GM21381 (cell line): Measurements from ENCODE around the gene NUBPL.

Source experiments
- ATAC-seq: cut with Tn5 transposase; IDR thresholded peaks from one replicate; pipeline ENCODE4 v1.9.1; 2021; ENCODE audit warnings: mild to moderate bottlenecking, moderate library complexity; ENCODE audit not compliant: unreplicated experiment

NUBPL gene

GRCh38 chr14:31561155-31561846, at the start of gene NUBPL:
Gene NUBPL, plus strand, starts transcription at chr14:31561404. Its CDS starts 36 bp downstream, at chr14:31561440.
- ATAC-seq: peak; percentile 98

- ATAC-seq: no peak
Observed at GRCh38 chr14:31527087-31527486, 34.1 kb upstream of the NUBPL start.

- no peak for ATAC-seq
Observed at GRCh38 chr14:31527546-31527945, 33.7 kb upstream of the NUBPL start.

- ATAC-seq: no peak
Observed at GRCh38 chr14:31529053-31529452, 32.2 kb upstream of the NUBPL start.

GRCh38 chr14:31530136-31530535, 31.1 kb upstream of the NUBPL start:
- ATAC-seq: no peak

GRCh38 chr14:31536201-31536960, 24.8 kb upstream of the NUBPL start:
- ATAC-seq: no peak

GRCh38 chr14:31541702-31542101, 19.5 kb upstream of the NUBPL start:
- ATAC-seq: no peak

GRCh38 chr14:31543969-31544799, 17.0 kb upstream of the NUBPL start:
- ATAC-seq: no peak

- no peak for ATAC-seq
Observed at GRCh38 chr14:31544816-31545215, 16.4 kb upstream of the NUBPL start.

GRCh38 chr14:31545328-31545727, 15.9 kb upstream of the NUBPL start:
- no peak for ATAC-seq

- ATAC-seq: no peak
Observed at GRCh38 chr14:31549817-31550216, 11.4 kb upstream of the NUBPL start.

GRCh38 chr14:31550589-31550988, 10.6 kb upstream of the NUBPL start:
- ATAC-seq: no peak

- ATAC-seq: no peak
Observed at GRCh38 chr14:31556191-31556590, 5.0 kb upstream of the NUBPL start.

- ATAC-seq: no peak
Observed at GRCh38 chr14:31559939-31560338, 1.3 kb upstream of the NUBPL start.

GRCh38 chr14:31560759-31561154, 447 bp upstream of the NUBPL start:
- ATAC-seq: no peak

- ATAC-seq: no peak
Observed at GRCh38 chr14:31564194-31564593, 3.0 kb downstream of the NUBPL start.

GRCh38 chr14:31566456-31566855, 5.3 kb downstream of the NUBPL start:
- ATAC-seq: no peak

- ATAC-seq: no peak
Observed at GRCh38 chr14:31567655-31568054, 6.5 kb downstream of the NUBPL start.

GRCh38 chr14:31568161-31568560, 7.0 kb downstream of the NUBPL start:
- ATAC-seq: no peak

- no peak for ATAC-seq
Observed at GRCh38 chr14:31568671-31569070, 7.5 kb downstream of the NUBPL start.

- no peak for ATAC-seq
Observed at GRCh38 chr14:31572955-31573354, 11.8 kb downstream of the NUBPL start.

GRCh38 chr14:31576949-31577348, 15.7 kb downstream of the NUBPL start:
- ATAC-seq: no peak
